ENCODE data around the gene GRIK4. TPM values are rescaled to one million over a fixed set of nuclear protein-coding genes. Genes with fewer than 3 reads are reported as not detected.

Gene GRIK4
- total and polyA plus RNA-seq, 2 donors (not counting 3 experiments of a cell fraction or from before 2014, with no cell fraction given): 0.81 to 1.6 TPM

DNA sequence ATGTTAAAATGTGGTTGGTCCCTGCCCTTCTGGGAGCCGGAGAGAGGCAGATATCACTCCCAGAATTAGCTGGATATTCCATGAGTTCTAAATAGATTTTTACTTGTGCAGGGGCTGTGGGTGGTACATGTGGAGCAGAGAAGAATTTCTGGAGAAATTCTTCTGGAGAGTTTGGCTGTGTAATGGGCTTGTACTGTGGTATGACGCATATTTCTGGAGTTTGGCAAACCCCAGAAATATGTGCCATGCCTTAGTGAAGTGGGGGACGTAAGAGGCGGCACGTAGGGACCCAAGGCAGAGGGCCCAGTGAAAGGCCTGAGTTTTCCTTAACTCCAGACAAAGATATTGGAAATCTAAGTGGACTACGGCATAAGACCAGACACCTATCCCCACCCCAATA is 461.1 kb downstream of the GRIK4 start:
- no peaks in the 10 kb centered on the region for H3K27me3 ChIP-seq (ENCODE audit: control insufficient read depth in 2 of 2, insufficient read depth in 2 of 2, low read length in 2 of 2)
- ChIA-PET CTCF (no interaction called here), POLR2A (no interaction called here)
- H3K9ac ChIP-seq (replicated peaks; ENCODE audit: extremely low read depth, insufficient read depth, low read length): no peak overlapping the region
- H3K9me1 ChIP-seq (replicated peaks; ENCODE audit: control insufficient read depth, extremely low read depth, insufficient read depth, low read length): no peaks in the 10 kb centered on the region
- no peak for FAIRE-seq
- no peaks in the 10 kb centered on the region for H3K4me1 ChIP-seq (ENCODE audit: control insufficient read depth, extremely low read depth, insufficient read depth, low read length)
- no peaks in the 10 kb centered on the region for H3K79me2 ChIP-seq (ENCODE audit: control insufficient read depth, insufficient read depth, low read length)
- H3K36me3 ChIP-seq (ENCODE audit: control insufficient read depth in 2 of 2, extremely low read depth in 1 of 2, insufficient read depth in 2 of 2, low read length in 2 of 2): no peaks in the 10 kb centered on the region
- H3K9me3 ChIP-seq (replicated peaks; ENCODE audit: control insufficient read depth, insufficient read depth, low read length): no peaks in the 10 kb centered on the region
- no peak overlapping the region for H3K4me3 ChIP-seq (replicated peaks in 1 of 3; ENCODE audit: insufficient read depth in 1 of 3, low read depth in 1 of 3, low read length in 3 of 3)
- DNase-seq (ENCODE audit: low read depth, low spot score): no peak
- BruUV-seq (replicated peaks): no TSS peak
- TF ChIP-seq MYC (IDR thresholded peaks at IDR 0.05; ENCODE audit: low read depth, low read length) (no peak), FOS (IDR thresholded peaks at IDR 0.05; ENCODE audit: borderline replicate concordance, insufficient read depth, low read length) (no peak)
- H3K4me2 ChIP-seq (ENCODE audit: insufficient read depth, low read length): no peak overlapping the region
- H2AFZ ChIP-seq (ENCODE audit: low read depth, low read length): no peak overlapping the region
- no peaks in the 10 kb centered on the region for H4K20me1 ChIP-seq (replicated peaks; ENCODE audit: control insufficient read depth, extremely low read depth, insufficient read depth, low read length)
- H3K27ac ChIP-seq (ENCODE audit: insufficient read depth, low read depth, low read length): no peak overlapping the region
- dilution Hi-C loops (cut with MboI; ENCODE audit: extremely low pct_ligation_motif_present, low sequenced_read_pairs): no loop called here
- intact Hi-C loops (cut with micrococcal nuclease): no loop called here

GRCh38 chr11:120973501-120973900 is 462.0 kb downstream of the GRIK4 start:
- intact Hi-C loops (cut with micrococcal nuclease) (no loop called here), dilution Hi-C loops (cut with MboI; ENCODE audit: extremely low pct_ligation_motif_present, low sequenced_read_pairs) (no loop called here)
- no peaks in the 10 kb centered on the region for H3K9me1 ChIP-seq (replicated peaks; ENCODE audit: control insufficient read depth, extremely low read depth, insufficient read depth, low read length)
- TF ChIP-seq MYC (IDR thresholded peaks at IDR 0.05; ENCODE audit: low read depth, low read length) (no peak), GATA2 (IDR thresholded peaks at IDR 0.05; ENCODE audit: insufficient read depth, insufficient read length, low read depth, low read length) (no peak), CTCF (IDR thresholded peaks at IDR 0.05; ENCODE audit: extremely low read depth in 1 of 2, insufficient read depth in 1 of 2, low read depth in 1 of 2, low read length in 2 of 2) (no peak), MAX (IDR thresholded peaks at IDR 0.05; ENCODE audit: insufficient read depth, insufficient read length) (no peak), FOS (IDR thresholded peaks at IDR 0.05; ENCODE audit: borderline replicate concordance, insufficient read depth, low read length) (no peak), POLR2AphosphoS5 (IDR thresholded peaks at IDR 0.05; ENCODE audit: insufficient read depth, low read depth, low read length) (no peak), JUN (IDR thresholded peaks at IDR 0.05; ENCODE audit: borderline replicate concordance, insufficient read depth, insufficient read length, low read depth) (no peak), EZH2 (IDR thresholded peaks at IDR 0.05; ENCODE audit: borderline replicate concordance, low read depth, low read length, severe bottlenecking) (no peak)
- no peaks in the 10 kb centered on the region for H3K9me3 ChIP-seq (replicated peaks; ENCODE audit: control insufficient read depth, insufficient read depth, low read length)
- ChIA-PET POLR2A (no interaction called here), CTCF (interaction anchor here (2.0 kb wide), 1 partner anchor 12 kb away, joined by 7 read pairs; no protein-coding TSS in a partner anchor)
- H3K9ac ChIP-seq (replicated peaks; ENCODE audit: extremely low read depth, insufficient read depth, low read length): no peak overlapping the region
- no peaks in the 10 kb centered on the region for H3K4me1 ChIP-seq (ENCODE audit: control insufficient read depth, extremely low read depth, insufficient read depth, low read length)
- H3K27ac ChIP-seq (ENCODE audit: insufficient read depth, low read depth, low read length): no peak overlapping the region
- no peaks in the 10 kb centered on the region for H4K20me1 ChIP-seq (replicated peaks; ENCODE audit: control insufficient read depth, extremely low read depth, insufficient read depth, low read length)
- no TSS peak for BruUV-seq (replicated peaks)
- no peaks in the 10 kb centered on the region for H3K27me3 ChIP-seq (ENCODE audit: control insufficient read depth in 2 of 2, insufficient read depth in 2 of 2, low read length in 2 of 2)
- DNase-seq (ENCODE audit: low read depth, low spot score) (no peak), FAIRE-seq (no peak)
- H2AFZ ChIP-seq (ENCODE audit: low read depth, low read length): no peak overlapping the region
- H3K4me2 ChIP-seq (ENCODE audit: insufficient read depth, low read length): no peak overlapping the region
- no peak overlapping the region for H3K4me3 ChIP-seq (replicated peaks in 1 of 3; ENCODE audit: insufficient read depth in 1 of 3, low read depth in 1 of 3, low read length in 3 of 3)
- no peaks in the 10 kb centered on the region for H3K79me2 ChIP-seq (ENCODE audit: control insufficient read depth, insufficient read depth, low read length)
- H3K36me3 ChIP-seq (ENCODE audit: control insufficient read depth in 2 of 2, extremely low read depth in 1 of 2, insufficient read depth in 2 of 2, low read length in 2 of 2): no peaks in the 10 kb centered on the region
